ENCODE data around the gene MRPS27. TPM values are rescaled to one million over a fixed set of nuclear protein-coding genes. Genes with fewer than 3 reads are reported as not detected.

MRPS27 gene
- total and polyA plus RNA-seq, 9 of the 15 experiments (the other 6 are each of a cell fraction or from before 2014, with no cell fraction given): 73.6 to 144 (median 106) TPM

DNA sequence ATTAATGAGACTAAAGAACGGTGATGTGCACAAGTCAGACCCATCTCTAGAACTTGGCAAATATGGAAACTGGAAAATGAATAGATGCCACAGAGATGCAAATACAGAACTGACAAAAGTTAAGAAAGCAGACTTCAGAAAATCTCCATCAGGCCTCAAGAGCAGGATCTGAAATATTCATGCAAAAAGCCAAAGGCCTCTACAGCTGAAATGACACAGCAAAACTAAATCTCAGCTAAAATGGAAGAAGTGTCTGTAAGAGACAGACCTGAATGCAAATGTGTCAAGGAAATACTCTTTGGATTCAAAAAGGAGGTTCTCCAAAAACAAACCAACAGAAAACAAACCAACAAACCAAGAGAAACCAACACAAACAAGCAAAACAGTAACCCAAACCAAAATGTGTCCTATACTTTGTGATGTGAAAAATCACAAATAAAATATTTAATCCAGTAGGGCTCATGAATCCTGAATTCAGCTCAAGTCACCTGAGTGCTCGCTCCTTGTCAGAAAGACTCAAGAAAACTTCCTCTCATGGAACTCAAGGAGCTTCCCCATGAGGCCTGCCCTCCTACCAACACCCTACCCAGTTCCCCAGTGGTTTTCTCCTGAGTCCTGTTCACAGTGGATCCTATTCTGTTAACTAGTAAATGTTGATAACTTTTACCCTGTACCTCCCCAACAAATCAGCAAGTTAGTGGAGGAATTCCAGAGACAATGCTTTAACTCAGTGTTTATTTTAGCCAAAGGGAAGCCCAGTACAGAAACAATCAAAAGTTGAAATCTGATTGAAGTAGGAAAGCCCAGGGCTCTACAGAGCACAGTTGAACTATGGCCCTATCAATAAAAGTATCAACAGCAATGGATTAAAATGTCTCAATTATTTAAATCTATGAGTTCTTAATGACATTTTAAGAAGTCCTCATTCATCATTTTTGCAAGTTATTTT lies 14.6 kb downstream of the MRPS27 start (continued):
- TF ChIP-seq, protein P1, sequence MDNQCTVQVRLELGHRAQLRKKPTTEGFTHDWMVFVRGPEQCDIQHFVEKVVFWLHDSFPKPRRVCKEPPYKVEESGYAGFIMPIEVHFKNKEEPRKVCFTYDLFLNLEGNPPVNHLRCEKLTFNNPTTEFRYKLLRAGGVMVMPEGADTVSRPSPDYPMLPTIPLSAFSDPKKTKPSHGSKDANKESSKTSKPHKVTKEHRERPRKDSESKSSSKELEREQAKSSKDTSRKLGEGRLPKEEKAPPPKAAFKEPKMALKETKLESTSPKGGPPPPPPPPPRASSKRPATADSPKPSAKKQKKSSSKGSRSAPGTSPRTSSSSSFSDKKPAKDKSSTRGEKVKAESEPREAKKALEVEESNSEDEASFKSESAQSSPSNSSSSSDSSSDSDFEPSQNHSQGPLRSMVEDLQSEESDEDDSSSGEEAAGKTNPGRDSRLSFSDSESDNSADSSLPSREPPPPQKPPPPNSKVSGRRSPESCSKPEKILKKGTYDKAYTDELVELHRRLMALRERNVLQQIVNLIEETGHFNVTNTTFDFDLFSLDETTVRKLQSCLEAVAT (IDR thresholded peaks at IDR 0.05): 0 out of 4 replicates have a peak, but pooled peaks of 1 of the 2 experiments have one; percentile 64
- 0 out of 2 replicates have a peak, but pooled peaks have one; percentile 39 for TF ChIP-seq SMARCA4 (IDR thresholded peaks at IDR 0.05)
- peak; percentile 9 for TF ChIP-seq TAF9B (IDR thresholded peaks at IDR 0.05; ENCODE audit: partially characterized antibody)
- TF ChIP-seq, protein P2, sequence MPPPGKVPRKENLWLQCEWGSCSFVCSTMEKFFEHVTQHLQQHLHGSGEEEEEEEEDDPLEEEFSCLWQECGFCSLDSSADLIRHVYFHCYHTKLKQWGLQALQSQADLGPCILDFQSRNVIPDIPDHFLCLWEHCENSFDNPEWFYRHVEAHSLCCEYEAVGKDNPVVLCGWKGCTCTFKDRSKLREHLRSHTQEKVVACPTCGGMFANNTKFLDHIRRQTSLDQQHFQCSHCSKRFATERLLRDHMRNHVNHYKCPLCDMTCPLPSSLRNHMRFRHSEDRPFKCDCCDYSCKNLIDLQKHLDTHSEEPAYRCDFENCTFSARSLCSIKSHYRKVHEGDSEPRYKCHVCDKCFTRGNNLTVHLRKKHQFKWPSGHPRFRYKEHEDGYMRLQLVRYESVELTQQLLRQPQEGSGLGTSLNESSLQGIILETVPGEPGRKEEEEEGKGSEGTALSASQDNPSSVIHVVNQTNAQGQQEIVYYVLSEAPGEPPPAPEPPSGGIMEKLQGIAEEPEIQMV (tag; conservative IDR thresholded peaks at IDR 0.05; ENCODE audit: low read depth): peak; percentile 62
- TF ChIP-seq COPS2 (conservative IDR thresholded peaks at IDR 0.05): no peak
- no peak for TF ChIP-seq ZNF124 (CRISPR knock-in tag; IDR thresholded peaks at IDR 0.05)
- TF ChIP-seq SOX6 (IDR thresholded peaks at IDR 0.05): 0 out of 2 replicates have a peak, but pooled peaks have one; percentile 4
- peak; percentile 52; the same call in 1 of the 2 replicates for TF ChIP-seq MAFK (IDR thresholded peaks at IDR 0.05; ENCODE audit: low read length)
- TF ChIP-seq, protein P3, sequence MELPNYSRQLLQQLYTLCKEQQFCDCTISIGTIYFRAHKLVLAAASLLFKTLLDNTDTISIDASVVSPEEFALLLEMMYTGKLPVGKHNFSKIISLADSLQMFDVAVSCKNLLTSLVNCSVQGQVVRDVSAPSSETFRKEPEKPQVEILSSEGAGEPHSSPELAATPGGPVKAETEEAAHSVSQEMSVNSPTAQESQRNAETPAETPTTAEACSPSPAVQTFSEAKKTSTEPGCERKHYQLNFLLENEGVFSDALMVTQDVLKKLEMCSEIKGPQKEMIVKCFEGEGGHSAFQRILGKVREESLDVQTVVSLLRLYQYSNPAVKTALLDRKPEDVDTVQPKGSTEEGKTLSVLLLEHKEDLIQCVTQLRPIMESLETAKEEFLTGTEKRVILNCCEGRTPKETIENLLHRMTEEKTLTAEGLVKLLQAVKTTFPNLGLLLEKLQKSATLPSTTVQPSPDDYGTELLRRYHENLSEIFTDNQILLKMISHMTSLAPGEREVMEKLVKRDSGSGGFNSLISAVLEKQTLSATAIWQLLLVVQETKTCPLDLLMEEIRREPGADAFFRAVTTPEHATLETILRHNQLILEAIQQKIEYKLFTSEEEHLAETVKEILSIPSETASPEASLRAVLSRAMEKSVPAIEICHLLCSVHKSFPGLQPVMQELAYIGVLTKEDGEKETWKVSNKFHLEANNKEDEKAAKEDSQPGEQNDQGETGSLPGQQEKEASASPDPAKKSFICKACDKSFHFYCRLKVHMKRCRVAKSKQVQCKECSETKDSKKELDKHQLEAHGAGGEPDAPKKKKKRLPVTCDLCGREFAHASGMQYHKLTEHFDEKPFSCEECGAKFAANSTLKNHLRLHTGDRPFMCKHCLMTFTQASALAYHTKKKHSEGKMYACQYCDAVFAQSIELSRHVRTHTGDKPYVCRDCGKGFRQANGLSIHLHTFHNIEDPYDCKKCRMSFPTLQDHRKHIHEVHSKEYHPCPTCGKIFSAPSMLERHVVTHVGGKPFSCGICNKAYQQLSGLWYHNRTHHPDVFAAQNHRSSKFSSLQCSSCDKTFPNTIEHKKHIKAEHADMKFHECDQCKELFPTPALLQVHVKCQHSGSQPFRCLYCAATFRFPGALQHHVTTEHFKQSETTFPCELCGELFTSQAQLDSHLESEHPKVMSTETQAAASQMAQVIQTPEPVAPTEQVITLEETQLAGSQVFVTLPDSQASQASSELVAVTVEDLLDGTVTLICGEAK (IDR thresholded peaks at IDR 0.05): 0 out of 2 replicates have a peak, but pooled peaks have one; percentile 14
- TF ChIP-seq, protein P3 (CRISPR knock-in tag; IDR thresholded peaks at IDR 0.05): no peak
- TF ChIP-seq C11orf30 (IDR thresholded peaks at IDR 0.05; ENCODE audit: low read depth): peak; percentile 84
- TF ChIP-seq, protein P4, sequence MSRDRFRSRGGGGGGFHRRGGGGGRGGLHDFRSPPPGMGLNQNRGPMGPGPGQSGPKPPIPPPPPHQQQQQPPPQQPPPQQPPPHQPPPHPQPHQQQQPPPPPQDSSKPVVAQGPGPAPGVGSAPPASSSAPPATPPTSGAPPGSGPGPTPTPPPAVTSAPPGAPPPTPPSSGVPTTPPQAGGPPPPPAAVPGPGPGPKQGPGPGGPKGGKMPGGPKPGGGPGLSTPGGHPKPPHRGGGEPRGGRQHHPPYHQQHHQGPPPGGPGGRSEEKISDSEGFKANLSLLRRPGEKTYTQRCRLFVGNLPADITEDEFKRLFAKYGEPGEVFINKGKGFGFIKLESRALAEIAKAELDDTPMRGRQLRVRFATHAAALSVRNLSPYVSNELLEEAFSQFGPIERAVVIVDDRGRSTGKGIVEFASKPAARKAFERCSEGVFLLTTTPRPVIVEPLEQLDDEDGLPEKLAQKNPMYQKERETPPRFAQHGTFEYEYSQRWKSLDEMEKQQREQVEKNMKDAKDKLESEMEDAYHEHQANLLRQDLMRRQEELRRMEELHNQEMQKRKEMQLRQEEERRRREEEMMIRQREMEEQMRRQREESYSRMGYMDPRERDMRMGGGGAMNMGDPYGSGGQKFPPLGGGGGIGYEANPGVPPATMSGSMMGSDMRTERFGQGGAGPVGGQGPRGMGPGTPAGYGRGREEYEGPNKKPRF (IDR thresholded peaks at IDR 0.05; ENCODE audit: low read depth, low read length): no peak
